WTC11 (cell line): ENCODE measurements around the gene ATP2A2. TPM values are rescaled to one million over a fixed set of nuclear protein-coding genes. Genes with fewer than 3 reads are reported as not detected.
"Not testable (repeated sequence)": the region's sequence is repeated elsewhere in the genome, so short reads cannot be mapped to it uniquely, and the experiment has no call there.

Source experiments
- ATAC-seq: fragments of 200-7000 bp; cut with Tn5 transposase; 2 replicates; pipeline ENCODE4 v1.10.0; 2021; ENCODE audit warnings: mild to moderate bottlenecking, moderate library complexity
- CTCF ChIA-PET: fragments of 300-600 bp; sonication (Branson Sonifier 250); formaldehyde crosslinking; loops from one replicate; lab custom pipeline; 2021; ENCODE audit warnings: antibody characterized with exemption; lab: Charles Lee
- POLR2A ChIA-PET: fragments of 350-600 bp; sonication (Branson Sonifier 250); formaldehyde crosslinking; loops from one replicate; lab custom pipeline; 2021; ENCODE audit warnings: antibody characterized with exemption; lab: Charles Lee
- DNase-seq: peaks from one replicate; pipeline ENCODE4 v3.0.0; 2021; ENCODE audit warnings: low spot score
- H3K27ac Mint-ChIP-seq: 2 replicates; pipeline ENCODE4 v1.8.0; 2021; ENCODE audit warnings: mixed read lengths
- H3K27me3 Mint-ChIP-seq: 2 replicates; pipeline ENCODE4 v1.8.0; 2021; ENCODE audit warnings: low read depth, mild to moderate bottlenecking, moderate library complexity, mixed read lengths
- H3K36me3 Mint-ChIP-seq: 2 replicates; pipeline ENCODE4 v1.8.0; 2021; ENCODE audit warnings: mixed read lengths
- H3K4me1 Mint-ChIP-seq: 2 replicates; pipeline ENCODE4 v1.8.0; 2022; ENCODE audit warnings: mixed read lengths
- H3K4me3 Mint-ChIP-seq: 2 replicates; pipeline ENCODE4 v1.8.0; 2021; ENCODE audit warnings: mild to moderate bottlenecking, moderate library complexity, mixed read lengths
- H3K9me3 Mint-ChIP-seq: 2 replicates; pipeline ENCODE4 v1.8.0; 2021; ENCODE audit warnings: mixed read lengths
- CBFB ChIP-seq: sonication (generic); formaldehyde crosslinking; IDR thresholded peaks from 2 replicates; pipeline ENCODE4 v1.8.1; 2022; ENCODE audit warnings: mild to moderate bottlenecking, low read depth, missing genetic modification reagents
- ESRRA ChIP-seq: sonication (generic); formaldehyde crosslinking; IDR thresholded peaks from 2 replicates; pipeline ENCODE4 v1.8.1; 2022; ENCODE audit warnings: mild to moderate bottlenecking, missing genetic modification reagents, borderline replicate concordance
- JUN ChIP-seq: sonication (generic); formaldehyde crosslinking; IDR thresholded peaks from 2 replicates; pipeline ENCODE4 v1.8.0; 2023; ENCODE audit warnings: mild to moderate bottlenecking, missing genetic modification reagents
- NR1H2 ChIP-seq: sonication (generic); formaldehyde crosslinking; IDR thresholded peaks from 2 replicates; pipeline ENCODE4 v1.9.0; 2021; ENCODE audit warnings: mild to moderate bottlenecking, moderate library complexity, missing genetic modification reagents
- NR2C2 ChIP-seq: sonication (generic); formaldehyde crosslinking; IDR thresholded peaks from 2 replicates; pipeline ENCODE4 v1.8.0; 2022; ENCODE audit warnings: mild to moderate bottlenecking, missing genetic modification reagents
- NR3C1 ChIP-seq: sonication (generic); formaldehyde crosslinking; conservative IDR thresholded peaks from 2 replicates; pipeline ENCODE4 v1.8.1; 2023; ENCODE audit warnings: low read depth, mild to moderate bottlenecking, missing genetic modification reagents
- OVOL2 ChIP-seq: fragments of 250-450 bp; sonication (Bioruptor Pico); IDR thresholded peaks from 2 replicates; pipeline ENCODE4 v1.9.0; 2021; ENCODE audit warnings: mild to moderate bottlenecking, borderline replicate concordance
- PRRX2 ChIP-seq: fragments of 250-450 bp; sonication (Bioruptor Pico); IDR thresholded peaks from 2 replicates; pipeline ENCODE4 v1.8.0; 2021; ENCODE audit warnings: mild to moderate bottlenecking
- SMAD4 ChIP-seq: sonication (generic); formaldehyde crosslinking; IDR thresholded peaks from 2 replicates; pipeline ENCODE4 v1.8.0; 2022; ENCODE audit warnings: mild to moderate bottlenecking, missing genetic modification reagents
- SOX15 ChIP-seq: fragments of 250-450 bp; sonication (Bioruptor Pico); IDR thresholded peaks from 2 replicates; pipeline ENCODE4 v1.9.0; 2021; ENCODE audit warnings: mild to moderate bottlenecking
- TEAD1 ChIP-seq: sonication (generic); formaldehyde crosslinking; IDR thresholded peaks from 2 replicates; pipeline ENCODE4 v1.8.0; 2022; ENCODE audit warnings: mild to moderate bottlenecking, missing genetic modification reagents
- TP53 ChIP-seq: sonication (generic); formaldehyde crosslinking; IDR thresholded peaks from 2 replicates; pipeline ENCODE4 v1.8.1; 2023; ENCODE audit warnings: mild to moderate bottlenecking, missing genetic modification reagents
- ZBTB21 ChIP-seq: sonication (generic); formaldehyde crosslinking; IDR thresholded peaks from 2 replicates; pipeline ENCODE4 v1.8.1; 2023; ENCODE audit warnings: mild to moderate bottlenecking, missing genetic modification reagents, borderline replicate concordance
- ZNF121 ChIP-seq: sonication (generic); formaldehyde crosslinking; IDR thresholded peaks from 2 replicates; pipeline ENCODE4 v1.8.0; 2023; ENCODE audit warnings: missing genetic modification reagents
- ZNF232 ChIP-seq: sonication (generic); formaldehyde crosslinking; IDR thresholded peaks from 2 replicates; pipeline ENCODE4 v1.8.0; 2022; ENCODE audit warnings: mild to moderate bottlenecking, missing genetic modification reagents
- ZNF263 ChIP-seq: sonication (generic); formaldehyde crosslinking; IDR thresholded peaks from 2 replicates; pipeline ENCODE4 v1.8.1; 2022; ENCODE audit warnings: low read depth, mild to moderate bottlenecking, moderate library complexity, missing genetic modification reagents
- ZNF396 ChIP-seq: fragments of 250-450 bp; sonication (Bioruptor Pico); IDR thresholded peaks from 2 replicates; pipeline ENCODE4 v1.8.0; 2021; ENCODE audit warnings: mild to moderate bottlenecking, moderate library complexity, borderline replicate concordance
- total RNA-seq: library from RNA; stranded (reverse); gene quantifications from 3 replicates; pipeline ENCODE4 v1.2.3, GENCODE V29; 2021
- TF ChIP-seq, protein P1 (sequence below): fragments of 200-600 bp; IDR thresholded peaks from 2 replicates; pipeline ENCODE4 v1.8.0; 2022; ENCODE audit warnings: antibody characterized with exemption
- TF ChIP-seq, protein P2 (sequence below): sonication (generic); formaldehyde crosslinking; conservative IDR thresholded peaks from 2 replicates; pipeline ENCODE4 v1.8.1; 2022; ENCODE audit warnings: mild to moderate bottlenecking, missing genetic modification reagents
- TF ChIP-seq, protein P3 (sequence below): sonication (generic); formaldehyde crosslinking; IDR thresholded peaks from 2 replicates; pipeline ENCODE4 v1.8.1; 2022; ENCODE audit warnings: missing genetic modification reagents, borderline replicate concordance
- TF ChIP-seq, protein P4 (sequence below): sonication (generic); formaldehyde crosslinking; IDR thresholded peaks from 2 replicates; pipeline ENCODE4 v1.8.0; 2022; ENCODE audit warnings: missing genetic modification reagents
- TF ChIP-seq, protein P5 (sequence below): sonication (generic); formaldehyde crosslinking; IDR thresholded peaks from 2 replicates; pipeline ENCODE4 v1.8.0; 2022; ENCODE audit warnings: mild to moderate bottlenecking, missing genetic modification reagents
- TF ChIP-seq, protein P6 (sequence below): sonication (generic); formaldehyde crosslinking; IDR thresholded peaks from 2 replicates; pipeline ENCODE4 v1.8.1; 2023; ENCODE audit warnings: mild to moderate bottlenecking, missing genetic modification reagents, moderate library complexity
- TF ChIP-seq, protein P7 (sequence below): sonication (generic); formaldehyde crosslinking; IDR thresholded peaks from 2 replicates; pipeline ENCODE4 v1.8.0; 2022; ENCODE audit warnings: mild to moderate bottlenecking, missing genetic modification reagents

The ATP2A2 gene
- total RNA-seq, 1 experiment from 2014 or later: 239 TPM

DNA sequence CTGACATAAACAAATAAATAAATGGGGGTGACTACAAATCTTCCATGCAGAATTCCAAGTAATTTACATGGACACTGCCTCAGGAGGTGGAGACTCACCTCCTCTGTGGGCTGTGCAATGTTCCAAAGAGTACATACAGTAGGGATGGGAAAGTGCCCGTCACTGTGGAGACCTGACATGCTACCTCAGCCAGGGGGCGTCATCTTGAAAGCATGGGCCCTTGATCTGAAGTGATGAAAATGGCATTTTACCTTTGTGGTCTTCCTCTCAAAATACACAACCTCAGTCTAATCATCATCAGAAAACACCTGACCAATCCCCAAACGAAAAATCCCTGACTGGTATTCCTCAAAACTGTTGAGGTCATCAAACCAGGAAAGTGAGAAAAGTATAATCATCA, 74.0 kb downstream of the ATP2A2 start:
- H3K36me3 Mint-ChIP-seq: peaks cover 5% of the 10 kb centered on the region; the same call in 1 of the 2 replicates
- H3K27me3 Mint-ChIP-seq: no peaks in the 10 kb centered on the region
- H3K9me3 Mint-ChIP-seq: no peaks in the 10 kb centered on the region
- TF ChIP-seq, protein P1, sequence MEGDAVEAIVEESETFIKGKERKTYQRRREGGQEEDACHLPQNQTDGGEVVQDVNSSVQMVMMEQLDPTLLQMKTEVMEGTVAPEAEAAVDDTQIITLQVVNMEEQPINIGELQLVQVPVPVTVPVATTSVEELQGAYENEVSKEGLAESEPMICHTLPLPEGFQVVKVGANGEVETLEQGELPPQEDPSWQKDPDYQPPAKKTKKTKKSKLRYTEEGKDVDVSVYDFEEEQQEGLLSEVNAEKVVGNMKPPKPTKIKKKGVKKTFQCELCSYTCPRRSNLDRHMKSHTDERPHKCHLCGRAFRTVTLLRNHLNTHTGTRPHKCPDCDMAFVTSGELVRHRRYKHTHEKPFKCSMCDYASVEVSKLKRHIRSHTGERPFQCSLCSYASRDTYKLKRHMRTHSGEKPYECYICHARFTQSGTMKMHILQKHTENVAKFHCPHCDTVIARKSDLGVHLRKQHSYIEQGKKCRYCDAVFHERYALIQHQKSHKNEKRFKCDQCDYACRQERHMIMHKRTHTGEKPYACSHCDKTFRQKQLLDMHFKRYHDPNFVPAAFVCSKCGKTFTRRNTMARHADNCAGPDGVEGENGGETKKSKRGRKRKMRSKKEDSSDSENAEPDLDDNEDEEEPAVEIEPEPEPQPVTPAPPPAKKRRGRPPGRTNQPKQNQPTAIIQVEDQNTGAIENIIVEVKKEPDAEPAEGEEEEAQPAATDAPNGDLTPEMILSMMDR: peak; percentile 30; the same call in 1 of the 2 replicates
- TF ChIP-seq TEAD1 (CRISPR knock-in tag) (no peak), ZBTB21 (CRISPR knock-in tag) (no peak), JUN (CRISPR knock-in tag) (no peak), ZNF263 (CRISPR knock-in tag) (no peak), ZNF121 (CRISPR knock-in tag) (no peak), ZNF232 (CRISPR knock-in tag) (no peak), NR2C2 (CRISPR knock-in tag) (no peak)
- TF ChIP-seq, protein P2, sequence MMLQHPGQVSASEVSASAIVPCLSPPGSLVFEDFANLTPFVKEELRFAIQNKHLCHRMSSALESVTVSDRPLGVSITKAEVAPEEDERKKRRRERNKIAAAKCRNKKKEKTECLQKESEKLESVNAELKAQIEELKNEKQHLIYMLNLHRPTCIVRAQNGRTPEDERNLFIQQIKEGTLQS: no peak
- peak overlapping the region; percentile 4; the same call in 1 of the 2 replicates for H3K27ac Mint-ChIP-seq
- no peak overlapping the region for H3K4me3 Mint-ChIP-seq
- H3K4me1 Mint-ChIP-seq: no peaks in the 10 kb centered on the region
- ChIA-PET POLR2A (no interaction called here), CTCF (no interaction called here)
- ATAC-seq (peak; percentile 89), DNase-seq (peak; percentile 61)

DNA sequence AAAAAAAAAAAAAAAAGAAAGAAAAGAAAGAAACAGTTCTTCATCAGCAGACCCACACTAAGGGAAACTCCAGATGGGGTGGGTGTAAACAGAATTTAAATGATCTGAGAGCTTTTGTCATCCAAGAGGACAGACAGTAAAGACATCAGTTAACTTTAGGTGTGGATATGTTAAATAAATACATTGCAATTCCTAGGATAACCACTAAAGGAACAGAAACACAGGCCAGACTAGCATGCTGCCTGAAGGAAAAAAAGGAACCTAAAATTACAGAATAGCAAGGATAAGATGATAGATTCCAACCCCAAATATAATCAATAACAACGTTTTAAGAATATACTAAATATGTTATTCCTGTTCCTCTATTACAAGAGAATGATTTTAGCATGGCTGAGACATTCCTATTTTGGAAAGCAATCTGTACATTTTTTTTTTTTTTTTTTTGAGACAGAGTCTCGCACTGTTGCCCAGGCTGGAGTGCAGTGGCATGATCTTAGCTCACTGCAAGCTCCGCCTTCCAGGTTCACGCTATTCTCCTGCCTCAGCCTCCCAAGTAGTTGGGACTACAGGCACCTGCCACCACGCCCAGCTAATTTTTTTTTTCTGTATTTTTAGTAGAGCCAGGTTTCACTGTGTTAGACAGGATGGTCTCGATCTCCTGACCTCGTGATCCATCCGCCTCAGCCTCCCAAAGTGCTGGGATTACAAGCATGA, 77.5 kb downstream of the ATP2A2 start:
- H3K9me3 Mint-ChIP-seq, H3K27me3 Mint-ChIP-seq, H3K27ac Mint-ChIP-seq, ATAC-seq, POLR2A ChIA-PET, H3K4me3 Mint-ChIP-seq, DNase-seq, H3K36me3 Mint-ChIP-seq, H3K4me1 Mint-ChIP-seq: not testable (repeated sequence)
- CTCF ChIA-PET: interaction anchor here (1.1 to 3.5 kb wide), 2 partner anchors 10 to 73 kb away, joined by 5 to 22 read pairs; no protein-coding TSS in a partner anchor

DNA sequence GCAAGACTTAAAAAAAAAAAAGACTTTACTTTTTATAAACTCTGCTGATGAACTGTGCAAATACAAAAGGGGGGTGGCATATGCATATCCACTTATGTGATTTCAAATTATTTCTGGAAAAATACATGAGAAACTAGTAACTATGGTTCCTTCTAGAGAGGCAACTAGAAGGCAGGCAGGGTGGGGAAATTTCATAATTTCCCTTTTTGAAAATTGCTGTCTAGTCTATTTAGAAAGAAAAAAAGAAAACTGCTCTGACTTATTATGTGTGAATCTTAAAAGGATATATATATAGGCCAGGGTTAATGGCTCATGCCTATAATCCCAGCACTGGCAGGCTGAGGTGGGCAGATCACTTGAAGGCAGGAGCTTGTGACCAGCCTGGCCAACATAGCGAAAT, 80.2 kb downstream of the ATP2A2 start:
- ChIA-PET POLR2A (no interaction called here), CTCF (interaction anchor here (3.0 kb wide), 1 partner anchor 70 kb away, joined by 12 read pairs; no protein-coding TSS in a partner anchor)
- H3K4me1 Mint-ChIP-seq: no peaks in the 10 kb centered on the region
- ATAC-seq: no peak
- no peaks in the 10 kb centered on the region for H3K9me3 Mint-ChIP-seq
- TF ChIP-seq ZNF396 (CRISPR knock-in tag) (no peak), PRRX2 (CRISPR knock-in tag) (no peak), NR1H2 (CRISPR knock-in tag) (no peak), OVOL2 (CRISPR knock-in tag) (no peak), CBFB (no peak), SMAD4 (no peak), TP53 (no peak), SOX15 (CRISPR knock-in tag) (no peak), ESRRA (no peak), NR3C1 (CRISPR knock-in tag) (no peak)
- TF ChIP-seq, protein P3, sequence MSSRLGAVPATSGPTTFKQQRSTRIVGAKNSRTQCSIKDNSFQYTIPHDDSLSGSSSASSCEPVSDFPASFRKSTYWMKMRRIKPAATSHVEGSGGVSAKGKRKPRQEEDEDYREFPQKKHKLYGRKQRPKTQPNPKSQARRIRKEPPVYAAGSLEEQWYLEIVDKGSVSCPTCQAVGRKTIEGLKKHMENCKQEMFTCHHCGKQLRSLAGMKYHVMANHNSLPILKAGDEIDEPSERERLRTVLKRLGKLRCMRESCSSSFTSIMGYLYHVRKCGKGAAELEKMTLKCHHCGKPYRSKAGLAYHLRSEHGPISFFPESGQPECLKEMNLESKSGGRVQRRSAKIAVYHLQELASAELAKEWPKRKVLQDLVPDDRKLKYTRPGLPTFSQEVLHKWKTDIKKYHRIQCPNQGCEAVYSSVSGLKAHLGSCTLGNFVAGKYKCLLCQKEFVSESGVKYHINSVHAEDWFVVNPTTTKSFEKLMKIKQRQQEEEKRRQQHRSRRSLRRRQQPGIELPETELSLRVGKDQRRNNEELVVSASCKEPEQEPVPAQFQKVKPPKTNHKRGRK (CRISPR knock-in tag): no peak
- TF ChIP-seq, protein P4, sequence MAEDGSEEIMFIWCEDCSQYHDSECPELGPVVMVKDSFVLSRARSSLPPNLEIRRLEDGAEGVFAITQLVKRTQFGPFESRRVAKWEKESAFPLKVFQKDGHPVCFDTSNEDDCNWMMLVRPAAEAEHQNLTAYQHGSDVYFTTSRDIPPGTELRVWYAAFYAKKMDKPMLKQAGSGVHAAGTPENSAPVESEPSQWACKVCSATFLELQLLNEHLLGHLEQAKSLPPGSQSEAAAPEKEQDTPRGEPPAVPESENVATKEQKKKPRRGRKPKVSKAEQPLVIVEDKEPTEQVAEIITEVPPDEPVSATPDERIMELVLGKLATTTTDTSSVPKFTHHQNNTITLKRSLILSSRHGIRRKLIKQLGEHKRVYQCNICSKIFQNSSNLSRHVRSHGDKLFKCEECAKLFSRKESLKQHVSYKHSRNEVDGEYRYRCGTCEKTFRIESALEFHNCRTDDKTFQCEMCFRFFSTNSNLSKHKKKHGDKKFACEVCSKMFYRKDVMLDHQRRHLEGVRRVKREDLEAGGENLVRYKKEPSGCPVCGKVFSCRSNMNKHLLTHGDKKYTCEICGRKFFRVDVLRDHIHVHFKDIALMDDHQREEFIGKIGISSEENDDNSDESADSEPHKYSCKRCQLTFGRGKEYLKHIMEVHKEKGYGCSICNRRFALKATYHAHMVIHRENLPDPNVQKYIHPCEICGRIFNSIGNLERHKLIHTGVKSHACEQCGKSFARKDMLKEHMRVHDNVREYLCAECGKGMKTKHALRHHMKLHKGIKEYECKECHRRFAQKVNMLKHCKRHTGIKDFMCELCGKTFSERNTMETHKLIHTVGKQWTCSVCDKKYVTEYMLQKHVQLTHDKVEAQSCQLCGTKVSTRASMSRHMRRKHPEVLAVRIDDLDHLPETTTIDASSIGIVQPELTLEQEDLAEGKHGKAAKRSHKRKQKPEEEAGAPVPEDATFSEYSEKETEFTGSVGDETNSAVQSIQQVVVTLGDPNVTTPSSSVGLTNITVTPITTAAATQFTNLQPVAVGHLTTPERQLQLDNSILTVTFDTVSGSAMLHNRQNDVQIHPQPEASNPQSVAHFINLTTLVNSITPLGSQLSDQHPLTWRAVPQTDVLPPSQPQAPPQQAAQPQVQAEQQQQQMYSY: no peak
- TF ChIP-seq, protein P5, sequence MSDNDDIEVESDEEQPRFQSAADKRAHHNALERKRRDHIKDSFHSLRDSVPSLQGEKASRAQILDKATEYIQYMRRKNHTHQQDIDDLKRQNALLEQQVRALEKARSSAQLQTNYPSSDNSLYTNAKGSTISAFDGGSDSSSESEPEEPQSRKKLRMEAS (CRISPR knock-in tag): no peak
- TF ChIP-seq, protein P6, sequence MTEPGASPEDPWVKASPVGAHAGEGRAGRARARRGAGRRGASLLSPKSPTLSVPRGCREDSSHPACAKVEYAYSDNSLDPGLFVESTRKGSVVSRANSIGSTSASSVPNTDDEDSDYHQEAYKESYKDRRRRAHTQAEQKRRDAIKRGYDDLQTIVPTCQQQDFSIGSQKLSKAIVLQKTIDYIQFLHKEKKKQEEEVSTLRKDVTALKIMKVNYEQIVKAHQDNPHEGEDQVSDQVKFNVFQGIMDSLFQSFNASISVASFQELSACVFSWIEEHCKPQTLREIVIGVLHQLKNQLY (CRISPR knock-in tag): no peak
- TF ChIP-seq, protein P7, sequence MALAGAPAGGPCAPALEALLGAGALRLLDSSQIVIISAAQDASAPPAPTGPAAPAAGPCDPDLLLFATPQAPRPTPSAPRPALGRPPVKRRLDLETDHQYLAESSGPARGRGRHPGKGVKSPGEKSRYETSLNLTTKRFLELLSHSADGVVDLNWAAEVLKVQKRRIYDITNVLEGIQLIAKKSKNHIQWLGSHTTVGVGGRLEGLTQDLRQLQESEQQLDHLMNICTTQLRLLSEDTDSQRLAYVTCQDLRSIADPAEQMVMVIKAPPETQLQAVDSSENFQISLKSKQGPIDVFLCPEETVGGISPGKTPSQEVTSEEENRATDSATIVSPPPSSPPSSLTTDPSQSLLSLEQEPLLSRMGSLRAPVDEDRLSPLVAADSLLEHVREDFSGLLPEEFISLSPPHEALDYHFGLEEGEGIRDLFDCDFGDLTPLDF (CRISPR knock-in tag): no peak
- DNase-seq: no peak
- H3K4me3 Mint-ChIP-seq: no peak overlapping the region
- no peak overlapping the region for H3K27ac Mint-ChIP-seq
- no peaks in the 10 kb centered on the region for H3K27me3 Mint-ChIP-seq
- H3K36me3 Mint-ChIP-seq: no peaks in the 10 kb centered on the region
